T-cell (primary cell): ENCODE measurements around the gene OXCT1. TPM values are rescaled to one million over a fixed set of nuclear protein-coding genes. Genes with fewer than 3 reads are reported as not detected.

Experiments used
- ATAC-seq, 4 experiments: fragments of 200-7000 bp in 3 of 4; fragments of 150-1000 bp in 1 of 4; cut with Tn5 transposase; replicated peaks in 1 of 4; 1 replicate in 3 of 4; 2 replicates in 1 of 4; pipeline ENCODE4 v1.10.0; 2021; ENCODE audit warnings: moderate library complexity in 3 of 4, mild to moderate bottlenecking in 2 of 4, moderate number of reproducible peaks in 1 of 4
- CTCF ChIA-PET, 2 donors: fragments of 300-600 bp; sonication (Branson Sonifier 250); formaldehyde crosslinking; loops; one replicate each; lab custom pipeline; 2022; ENCODE audit warnings: antibody characterized with exemption in 2 of 2; lab: Charles Lee
- POLR2A ChIA-PET, 2 donors: fragments of 300-600 bp; sonication (Branson Sonifier 250); formaldehyde crosslinking; loops; one replicate each; lab custom pipeline; 2022; ENCODE audit warnings: antibody characterized with exemption in 2 of 2; lab: Charles Lee
- DNase-seq, 35 experiments: peaks; one replicate each; pipeline versions ENCODE4 v3.0.0 to v3.0.0-alpha.2; 2013 to 2023
- H3K27ac ChIP-seq: one replicate; pipeline ENCODE4 v1.5.1; 2013; ENCODE audit warnings: low read length
- H3K27me3 ChIP-seq, 2 experiments: replicated peaks in 1 of 2; 1 replicate in 1 of 2; 2 replicates in 1 of 2; pipeline versions ENCODE4 v1.6.1 to v1.7.0; 2013; ENCODE audit warnings: low read length in 1 of 2, mixed read lengths in 1 of 2; ENCODE audit not compliant: control insufficient read depth in 2 of 2, insufficient read depth in 2 of 2; ENCODE audit errors: extremely low read depth in 1 of 2
- H3K36me3 ChIP-seq, 2 donors: 1 replicate in 1 of 2; 2 replicates in 1 of 2; pipeline versions ENCODE4 v1.6.1 to v1.7.0; 2013; ENCODE audit warnings: low read length in 1 of 2; ENCODE audit not compliant: control insufficient read depth in 2 of 2, insufficient read depth in 1 of 2; ENCODE audit errors: extremely low read depth in 1 of 2
- H3K4me1 ChIP-seq, 2 experiments: 1 replicate in 1 of 2; 2 replicates in 1 of 2; pipeline versions ENCODE4 v1.6.1 to v1.7.0; 2013; ENCODE audit warnings: low read length in 2 of 2, mixed read lengths in 1 of 2; ENCODE audit not compliant: insufficient read depth in 2 of 2, control insufficient read depth in 1 of 2; ENCODE audit errors: extremely low read depth in 1 of 2
- H3K4me3 ChIP-seq, 2 donors: 1 replicate in 1 of 2; 2 replicates in 1 of 2; pipeline versions ENCODE4 v1.5.1 to v1.7.0; 2013; ENCODE audit warnings: mild to moderate bottlenecking in 2 of 2, low read length in 1 of 2, moderate library complexity in 1 of 2; ENCODE audit not compliant: control insufficient read depth in 1 of 2; ENCODE audit errors: extremely low read depth in 1 of 2
- H3K9me3 ChIP-seq: 2 replicates; pipeline ENCODE4 v1.7.0; 2013
- H3K27ac Mint-ChIP-seq, 2 donors: one replicate each; pipeline ENCODE4 v1.8.0; 2020 to 2021; ENCODE audit warnings: mild to moderate bottlenecking in 2 of 2, mixed read lengths in 2 of 2
- H3K27me3 Mint-ChIP-seq, 2 donors: one replicate each; pipeline ENCODE4 v1.8.0; 2021 to 2022; ENCODE audit warnings: mixed read lengths in 2 of 2
- H3K36me3 Mint-ChIP-seq: one replicate; pipeline ENCODE4 v1.8.0; 2021; ENCODE audit warnings: mixed read lengths
- H3K4me1 Mint-ChIP-seq, 3 donors: one replicate each; pipeline ENCODE4 v1.8.0; 2020 to 2022; ENCODE audit warnings: mixed read lengths in 3 of 3, mild to moderate bottlenecking in 1 of 3
- H3K4me3 Mint-ChIP-seq, 3 donors: one replicate each; pipeline ENCODE4 v1.8.0; 2020 to 2022; ENCODE audit warnings: mild to moderate bottlenecking in 3 of 3, mixed read lengths in 3 of 3, moderate library complexity in 3 of 3
- H3K9me3 Mint-ChIP-seq, 3 donors: one replicate each; pipeline ENCODE4 v1.8.0; 2020 to 2022; ENCODE audit warnings: mixed read lengths in 3 of 3
- WGBS: methylation state at CpG from one replicate; pipeline ENCODE4 v1.1.5; 2013; ENCODE audit warnings: missing lambda C conversion rate; ENCODE audit not compliant: insufficient coverage; 5-methylcytosine and 5-hydroxymethylcytosine counted together
- total RNA-seq, 35 experiments: library from RNA in 6 of 35; stranded (reverse) in 6 of 35; fragments of 120-200 nt in 1 of 35; gene quantifications; one replicate each; pipeline versions ENCODE4 v1.2.1 to v1.2.4 and lab custom pipeline; 2013 to 2026

OXCT1 gene
- total RNA-seq, 5 donors from 2014 or later (not counting 1 experiment from before 2014, with no cell fraction given): 24.7 to 26.5 (median 26.0) TPM

DNA sequence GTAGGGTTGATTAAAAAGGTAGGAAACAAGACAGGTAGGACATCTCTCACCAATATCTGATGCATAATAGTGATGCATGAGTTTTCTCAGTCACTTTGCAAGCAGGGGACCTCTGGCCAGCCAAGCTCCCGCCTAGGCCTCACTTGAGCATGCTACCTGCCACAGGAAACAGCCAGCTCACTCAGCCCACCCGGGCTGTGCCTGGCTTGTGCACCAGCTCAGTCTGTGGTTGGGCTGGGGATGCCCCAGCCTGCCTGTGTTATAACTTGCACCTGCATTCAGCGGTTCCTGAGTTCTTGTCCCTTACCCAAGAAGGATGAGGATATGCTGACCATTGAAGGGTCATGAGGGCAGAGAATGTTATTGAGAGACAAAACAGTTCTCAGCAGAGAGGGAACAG is 187.0 kb downstream of the OXCT1 start:
- no peaks in the 10 kb centered on the region for H3K4me1 ChIP-seq
- Mint-ChIP-seq H3K36me3 (no peaks in the 10 kb centered on the region), H3K9me3 (peaks cover 0 to 10% (median 0%) of the 10 kb centered on the region in 3 donors), H3K4me1 (no peaks in the 10 kb centered on the region), H3K27ac (no peak overlapping the region), H3K4me3 (no peak overlapping the region), H3K27me3 (peaks cover 3 to 10% of the 10 kb centered on the region in 2 donors)
- no peaks in the 10 kb centered on the region for H3K36me3 ChIP-seq
- POLR2A ChIA-PET: no interaction called here
- 35% methylated on average over 3 of the region's 3 CpGs for WGBS
- H3K27me3 ChIP-seq: no peaks in the 10 kb centered on the region
- no peak for ATAC-seq
- no peak overlapping the region for H3K4me3 ChIP-seq
- no peak overlapping the region for H3K27ac ChIP-seq
- CTCF ChIA-PET: no interaction called here
- no peaks in the 10 kb centered on the region for H3K9me3 ChIP-seq
- no peak for DNase-seq

DNA sequence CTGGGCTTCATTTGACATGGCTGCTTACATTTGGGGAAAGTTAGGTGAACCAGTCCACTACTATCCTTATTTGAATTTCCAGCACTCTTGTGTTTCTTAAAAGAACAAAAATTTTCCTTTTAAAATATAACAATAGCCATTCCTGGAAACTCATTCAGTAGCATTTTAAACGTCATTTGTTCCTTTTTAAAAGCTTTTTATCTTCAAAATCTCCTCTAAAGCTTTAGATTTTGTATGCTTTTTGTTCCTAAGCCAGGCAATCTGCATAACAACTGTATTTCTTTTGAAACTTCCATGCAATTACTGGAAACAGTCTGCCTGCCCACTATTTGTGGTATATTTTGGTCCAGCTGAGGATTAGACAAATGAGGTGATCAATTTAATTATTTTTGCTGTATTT is 187.6 kb downstream of the OXCT1 start:
- DNase-seq: no peak
- H3K27ac Mint-ChIP-seq: no peak overlapping the region
- H3K9me3 ChIP-seq: no peaks in the 10 kb centered on the region
- no peak overlapping the region for H3K27ac ChIP-seq
- ATAC-seq: no peak
- no peaks in the 10 kb centered on the region for H3K36me3 Mint-ChIP-seq
- H3K36me3 ChIP-seq: no peaks in the 10 kb centered on the region
- no peak overlapping the region for H3K4me3 Mint-ChIP-seq
- H3K4me3 ChIP-seq: no peak overlapping the region
- no peaks in the 10 kb centered on the region for H3K27me3 ChIP-seq
- POLR2A ChIA-PET: no interaction called here
- CTCF ChIA-PET: no interaction called here
- 25% methylated on average over 1 of the region's 1 CpG for WGBS
- H3K27me3 Mint-ChIP-seq: peaks cover 3 to 10% of the 10 kb centered on the region in 2 donors
- H3K9me3 Mint-ChIP-seq: peaks cover 0 to 10% (median 0%) of the 10 kb centered on the region in 3 donors
- H3K4me1 Mint-ChIP-seq: no peaks in the 10 kb centered on the region
- no peaks in the 10 kb centered on the region for H3K4me1 ChIP-seq

- ChIA-PET CTCF (no interaction called here), POLR2A (no interaction called here)
- H3K9me3 ChIP-seq: no peaks in the 10 kb centered on the region
- peaks cover 3 to 10% of the 10 kb centered on the region in 2 donors for H3K27me3 Mint-ChIP-seq
- no peak overlapping the region for H3K27ac Mint-ChIP-seq
- H3K27me3 ChIP-seq: no peaks in the 10 kb centered on the region
- peaks cover 0 to 10% (median 0%) of the 10 kb centered on the region in 3 donors for H3K9me3 Mint-ChIP-seq
- H3K27ac ChIP-seq: no peak overlapping the region
- H3K4me3 ChIP-seq: no peak overlapping the region
- DNase-seq (no peak), ATAC-seq (no peak)
- H3K36me3 ChIP-seq: no peaks in the 10 kb centered on the region
- no peaks in the 10 kb centered on the region for H3K4me1 ChIP-seq
- no CpG with 5 or more reads among the region's 1 CpG for WGBS
- no peak overlapping the region for H3K4me3 Mint-ChIP-seq
- H3K4me1 Mint-ChIP-seq: no peaks in the 10 kb centered on the region
- no peaks in the 10 kb centered on the region for H3K36me3 Mint-ChIP-seq
Observed at GRCh38 chr5:41681840-41682239, 188.4 kb downstream of the OXCT1 start.

Other genes starting within 250 kb of the OXCT1 start
- 10 to 100 TPM; 15.0 to 30.4 (median 28.0) TPM for gene RIMOC1, start 33.9 kb upstream of the OXCT1 start, total RNA-seq
- gene FBXO4, start 54.9 kb upstream of the OXCT1 start, total RNA-seq: 10 to 100 TPM; 11.3 to 17.3 (median 13.7) TPM